T-cell (primary cell): ENCODE results near the gene SULF2. TPM values are rescaled to one million over a fixed set of nuclear protein-coding genes. Genes with fewer than 3 reads are reported as not detected.

Experiments used
- ATAC-seq, 4 experiments: fragments of 200-7000 bp in 3 of 4; fragments of 150-1000 bp in 1 of 4; cut with Tn5 transposase; replicated peaks in 1 of 4; 1 replicate in 3 of 4; 2 replicates in 1 of 4; pipeline ENCODE4 v1.10.0; 2021; ENCODE audit warnings: moderate library complexity in 3 of 4, mild to moderate bottlenecking in 2 of 4, moderate number of reproducible peaks in 1 of 4
- CTCF ChIA-PET, 2 donors: fragments of 300-600 bp; sonication (Branson Sonifier 250); formaldehyde crosslinking; loops; one replicate each; lab custom pipeline; 2022; ENCODE audit warnings: antibody characterized with exemption in 2 of 2; lab: Charles Lee
- POLR2A ChIA-PET, 2 donors: fragments of 300-600 bp; sonication (Branson Sonifier 250); formaldehyde crosslinking; loops; one replicate each; lab custom pipeline; 2022; ENCODE audit warnings: antibody characterized with exemption in 2 of 2; lab: Charles Lee
- DNase-seq, 35 experiments: peaks; one replicate each; pipeline versions ENCODE4 v3.0.0 to v3.0.0-alpha.2; 2013 to 2023
- H3K27ac ChIP-seq: one replicate; pipeline ENCODE4 v1.5.1; 2013; ENCODE audit warnings: low read length
- H3K27me3 ChIP-seq, 2 experiments: replicated peaks in 1 of 2; 1 replicate in 1 of 2; 2 replicates in 1 of 2; pipeline versions ENCODE4 v1.6.1 to v1.7.0; 2013; ENCODE audit warnings: low read length in 1 of 2, mixed read lengths in 1 of 2; ENCODE audit not compliant: control insufficient read depth in 2 of 2, insufficient read depth in 2 of 2; ENCODE audit errors: extremely low read depth in 1 of 2
- H3K36me3 ChIP-seq, 2 donors: 1 replicate in 1 of 2; 2 replicates in 1 of 2; pipeline versions ENCODE4 v1.6.1 to v1.7.0; 2013; ENCODE audit warnings: low read length in 1 of 2; ENCODE audit not compliant: control insufficient read depth in 2 of 2, insufficient read depth in 1 of 2; ENCODE audit errors: extremely low read depth in 1 of 2
- H3K4me1 ChIP-seq, 2 experiments: 1 replicate in 1 of 2; 2 replicates in 1 of 2; pipeline versions ENCODE4 v1.6.1 to v1.7.0; 2013; ENCODE audit warnings: low read length in 2 of 2, mixed read lengths in 1 of 2; ENCODE audit not compliant: insufficient read depth in 2 of 2, control insufficient read depth in 1 of 2; ENCODE audit errors: extremely low read depth in 1 of 2
- H3K4me3 ChIP-seq, 2 donors: 1 replicate in 1 of 2; 2 replicates in 1 of 2; pipeline versions ENCODE4 v1.5.1 to v1.7.0; 2013; ENCODE audit warnings: mild to moderate bottlenecking in 2 of 2, low read length in 1 of 2, moderate library complexity in 1 of 2; ENCODE audit not compliant: control insufficient read depth in 1 of 2; ENCODE audit errors: extremely low read depth in 1 of 2
- H3K9me3 ChIP-seq: 2 replicates; pipeline ENCODE4 v1.7.0; 2013
- H3K27ac Mint-ChIP-seq, 2 donors: one replicate each; pipeline ENCODE4 v1.8.0; 2020 to 2021; ENCODE audit warnings: mild to moderate bottlenecking in 2 of 2, mixed read lengths in 2 of 2
- H3K27me3 Mint-ChIP-seq, 2 donors: one replicate each; pipeline ENCODE4 v1.8.0; 2021 to 2022; ENCODE audit warnings: mixed read lengths in 2 of 2
- H3K36me3 Mint-ChIP-seq: one replicate; pipeline ENCODE4 v1.8.0; 2021; ENCODE audit warnings: mixed read lengths
- H3K4me1 Mint-ChIP-seq, 3 donors: one replicate each; pipeline ENCODE4 v1.8.0; 2020 to 2022; ENCODE audit warnings: mixed read lengths in 3 of 3, mild to moderate bottlenecking in 1 of 3
- H3K4me3 Mint-ChIP-seq, 3 donors: one replicate each; pipeline ENCODE4 v1.8.0; 2020 to 2022; ENCODE audit warnings: mild to moderate bottlenecking in 3 of 3, mixed read lengths in 3 of 3, moderate library complexity in 3 of 3
- H3K9me3 Mint-ChIP-seq, 3 donors: one replicate each; pipeline ENCODE4 v1.8.0; 2020 to 2022; ENCODE audit warnings: mixed read lengths in 3 of 3
- WGBS: methylation state at CpG from one replicate; pipeline ENCODE4 v1.1.5; 2013; ENCODE audit warnings: missing lambda C conversion rate; ENCODE audit not compliant: insufficient coverage; 5-methylcytosine and 5-hydroxymethylcytosine counted together
- total RNA-seq, 35 experiments: library from RNA in 6 of 35; stranded (reverse) in 6 of 35; fragments of 120-200 nt in 1 of 35; gene quantifications; one replicate each; pipeline versions ENCODE4 v1.2.1 to v1.2.4 and lab custom pipeline; 2013 to 2026

Gene SULF2
- total RNA-seq, 5 donors from 2014 or later (not counting 1 experiment from before 2014, with no cell fraction given): 0.76 to 1.7 (median 1.3) TPM

DNA sequence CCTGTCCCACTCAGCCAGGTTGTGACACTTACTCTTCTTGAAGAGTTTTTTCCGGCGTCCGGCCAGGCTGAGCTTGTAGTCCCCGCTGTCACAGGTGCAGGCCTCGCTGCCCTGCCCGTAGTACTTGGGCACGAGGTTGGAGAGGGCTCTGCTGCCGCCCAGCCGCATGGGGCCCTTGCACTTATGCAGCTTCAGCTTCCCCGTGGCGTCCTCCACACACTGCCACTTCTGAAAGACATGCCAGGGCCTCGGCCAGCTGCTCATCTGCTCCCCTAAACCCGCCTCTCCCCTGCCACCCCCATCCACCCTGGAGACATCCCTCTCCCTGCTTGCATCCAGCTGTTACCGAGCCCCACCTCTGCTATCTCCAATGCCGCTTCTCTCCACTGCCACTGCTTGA, 113.1 kb downstream of the SULF2 start:
- ChIA-PET POLR2A (no interaction called here), CTCF (no interaction called here)
- H3K4me3 ChIP-seq: no peak overlapping the region
- Mint-ChIP-seq H3K4me1 (no peaks in the 10 kb centered on the region), H3K4me3 (no peak overlapping the region), H3K27ac (no peak overlapping the region), H3K9me3 (no peaks in the 10 kb centered on the region), H3K27me3 (no peaks in the 10 kb centered on the region), H3K36me3 (no peaks in the 10 kb centered on the region)
- H3K4me1 ChIP-seq: no peaks in the 10 kb centered on the region
- no peaks in the 10 kb centered on the region for H3K9me3 ChIP-seq
- 87% methylated on average over 15 of the region's 15 CpGs for WGBS
- H3K27me3 ChIP-seq: peaks cover 0 to 2% of the 10 kb centered on the region in 2 experiments
- DNase-seq (no peak), ATAC-seq (no peak)
- no peak overlapping the region for H3K27ac ChIP-seq
- no peaks in the 10 kb centered on the region for H3K36me3 ChIP-seq

DNA sequence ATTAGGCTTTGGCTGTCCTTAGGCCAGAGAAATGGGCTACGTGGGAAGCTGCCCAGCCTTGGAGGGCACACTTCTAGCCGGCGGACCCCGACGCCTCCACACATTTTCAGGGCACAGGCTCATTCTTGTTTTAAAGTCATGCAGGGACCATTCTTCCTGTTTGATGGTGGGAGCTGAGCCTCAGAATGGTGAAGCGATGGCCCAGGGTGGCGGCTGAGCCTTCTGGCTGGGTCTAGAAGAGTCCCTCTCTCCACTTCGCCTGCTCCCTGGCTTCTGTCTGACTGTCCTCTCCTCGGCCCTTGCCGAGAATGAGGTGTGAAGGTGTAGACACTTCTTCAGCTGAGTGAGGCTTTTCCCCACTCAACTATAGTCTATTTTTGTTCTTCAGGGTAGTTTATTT, 114.4 kb downstream of the SULF2 start:
- H3K4me3 ChIP-seq: no peak overlapping the region
- Mint-ChIP-seq H3K27ac (no peak overlapping the region), H3K4me3 (no peak overlapping the region), H3K36me3 (no peaks in the 10 kb centered on the region), H3K4me1 (no peaks in the 10 kb centered on the region), H3K9me3 (no peaks in the 10 kb centered on the region), H3K27me3 (no peaks in the 10 kb centered on the region)
- H3K36me3 ChIP-seq: no peaks in the 10 kb centered on the region
- ATAC-seq: no peak
- no peak overlapping the region for H3K27ac ChIP-seq
- DNase-seq: no peak
- ChIA-PET POLR2A (no interaction called here), CTCF (no interaction called here)
- H3K9me3 ChIP-seq: no peaks in the 10 kb centered on the region
- no peaks in the 10 kb centered on the region for H3K4me1 ChIP-seq
- H3K27me3 ChIP-seq: peaks cover 0 to 2% of the 10 kb centered on the region in 2 experiments
- WGBS: 93% methylated on average over 5 of the region's 10 CpGs

DNA sequence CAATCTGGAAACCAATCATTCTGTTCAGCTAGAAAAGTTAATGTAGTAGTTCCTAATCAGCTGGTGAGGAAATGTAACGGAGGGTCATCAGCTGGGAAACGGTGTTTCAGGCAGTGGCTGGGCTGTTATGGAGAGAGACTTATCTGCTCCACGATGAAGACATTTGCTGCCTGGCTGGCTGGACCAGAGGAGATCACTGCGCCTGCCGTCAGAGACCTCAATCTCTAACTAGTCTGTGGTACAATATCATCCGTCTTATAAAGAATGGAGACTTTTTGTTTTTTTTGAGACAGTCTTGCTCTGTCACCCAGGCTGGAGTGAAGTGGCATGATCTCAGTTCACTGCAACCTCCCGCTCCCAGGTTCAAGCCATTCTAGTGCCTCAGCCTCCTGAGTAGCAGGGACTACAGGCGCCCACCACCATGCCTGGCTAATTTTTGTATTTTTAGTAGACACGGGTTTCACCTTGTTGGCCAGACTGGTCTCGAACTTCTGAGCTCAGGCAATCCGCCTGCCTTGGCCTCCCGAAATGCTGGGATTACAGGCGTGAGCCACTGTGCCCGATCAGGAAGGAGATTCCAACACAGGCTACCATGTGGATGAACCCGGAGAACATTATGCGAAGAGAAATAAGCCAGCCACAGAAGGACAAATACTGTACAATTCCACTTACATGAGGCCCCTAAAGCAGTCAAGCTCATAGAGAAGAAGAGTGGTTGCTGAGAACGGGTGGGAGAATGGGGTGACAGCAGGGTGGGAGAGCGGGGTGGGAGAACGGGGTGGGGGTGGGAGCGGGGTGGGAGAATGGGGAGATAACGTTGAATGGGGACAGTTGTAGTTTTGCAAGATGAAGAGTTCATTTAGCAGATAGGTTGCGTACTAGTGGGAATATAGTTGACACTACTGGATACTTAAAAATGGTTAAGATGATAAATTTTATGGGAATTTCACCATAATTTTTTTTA, 115.1 kb downstream of the SULF2 start:
- 87% methylated on average over 7 of the region's 22 CpGs for WGBS
- H3K27ac ChIP-seq: no peak overlapping the region
- H3K4me1 ChIP-seq: no peaks in the 10 kb centered on the region
- Mint-ChIP-seq H3K36me3 (no peaks in the 10 kb centered on the region), H3K27me3 (no peaks in the 10 kb centered on the region), H3K9me3 (no peaks in the 10 kb centered on the region), H3K27ac (no peak overlapping the region), H3K4me3 (no peak overlapping the region), H3K4me1 (no peaks in the 10 kb centered on the region)
- H3K36me3 ChIP-seq: no peaks in the 10 kb centered on the region
- ChIA-PET CTCF (interaction anchor here in 1 of 2 donors (0.6 kb wide), 1 partner anchor 314 kb away, joined by 5 read pairs; the partner anchor contains the start of gene ZMYND8), POLR2A (no interaction called here)
- no peak overlapping the region for H3K4me3 ChIP-seq
- peaks cover 0 to 2% of the 10 kb centered on the region in 2 experiments for H3K27me3 ChIP-seq
- no peak for ATAC-seq
- H3K9me3 ChIP-seq: no peaks in the 10 kb centered on the region
- no peak for DNase-seq

DNA sequence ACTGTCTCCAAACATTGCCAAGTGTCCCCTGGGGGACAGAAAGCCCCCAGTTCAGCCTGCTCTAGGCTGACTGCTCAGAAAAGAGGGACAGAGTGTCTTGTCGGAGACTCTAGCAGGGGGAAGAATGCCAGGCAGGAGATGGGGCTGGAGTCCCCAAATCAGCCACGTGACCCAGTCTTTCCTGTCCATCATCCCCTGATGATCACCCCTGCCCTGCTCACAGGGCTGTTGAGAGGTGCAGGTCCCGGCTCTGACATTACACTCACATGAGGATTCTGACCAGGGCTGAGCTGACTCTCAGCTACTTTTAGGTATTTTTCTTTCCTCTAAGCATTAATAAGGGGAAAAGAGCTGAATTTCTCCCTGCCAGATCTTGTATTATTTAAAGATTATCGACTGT, 115.8 kb downstream of the SULF2 start:
- WGBS: 64% methylated on average over 3 of the region's 4 CpGs
- Histone ChIP-seq H3K4me3 (no peak overlapping the region), H3K27me3 (peaks cover 0 to 2% of the 10 kb centered on the region in 2 experiments), H3K27ac (no peak overlapping the region), H3K9me3 (no peaks in the 10 kb centered on the region), H3K36me3 (no peaks in the 10 kb centered on the region), H3K4me1 (no peaks in the 10 kb centered on the region)
- Mint-ChIP-seq H3K4me3 (no peak overlapping the region), H3K27me3 (no peaks in the 10 kb centered on the region), H3K27ac (no peak overlapping the region), H3K9me3 (no peaks in the 10 kb centered on the region), H3K4me1 (no peaks in the 10 kb centered on the region), H3K36me3 (no peaks in the 10 kb centered on the region)
- DNase-seq (no peak), ATAC-seq (no peak)
- ChIA-PET CTCF (interaction anchor here in 1 of 2 donors (0.6 kb wide), 1 partner anchor 313 kb away, joined by 5 read pairs; the partner anchor contains the start of gene ZMYND8), POLR2A (no interaction called here)

DNA sequence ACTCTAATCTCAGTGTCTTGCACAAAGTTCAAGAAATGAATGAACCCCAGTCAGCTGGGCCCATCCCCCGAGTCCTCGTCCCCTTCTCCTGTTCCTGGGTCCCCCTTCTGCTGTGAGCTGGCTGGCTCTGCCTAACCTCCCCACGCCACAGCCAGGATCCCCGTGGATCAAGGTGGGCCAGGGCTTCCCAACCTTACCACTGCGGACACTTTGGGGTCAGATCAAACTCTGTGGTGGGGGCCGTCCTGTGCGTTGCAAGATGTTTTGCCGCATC, 116.2 kb downstream of the SULF2 start:
- H3K4me3 ChIP-seq: no peak overlapping the region
- ATAC-seq (no peak), DNase-seq (no peak)
- H3K36me3 Mint-ChIP-seq: no peaks in the 10 kb centered on the region
- no peak overlapping the region for H3K27ac ChIP-seq
- no peaks in the 10 kb centered on the region for H3K9me3 ChIP-seq
- H3K36me3 ChIP-seq: no peaks in the 10 kb centered on the region
- peaks cover 0 to 2% (median under 1%) of the 10 kb centered on the region in 3 donors for H3K4me1 Mint-ChIP-seq
- no peaks in the 10 kb centered on the region for H3K9me3 Mint-ChIP-seq
- H3K4me1 ChIP-seq: peaks cover 0 to under 1% of the 10 kb centered on the region in 2 experiments
- peaks cover 0 to 2% of the 10 kb centered on the region in 2 experiments for H3K27me3 ChIP-seq
- CTCF ChIA-PET: no interaction called here
- 87% methylated on average over 5 of the region's 8 CpGs for WGBS
- no peaks in the 10 kb centered on the region for H3K27me3 Mint-ChIP-seq
- POLR2A ChIA-PET: no interaction called here
- no peak overlapping the region for H3K27ac Mint-ChIP-seq
- no peak overlapping the region for H3K4me3 Mint-ChIP-seq

DNA sequence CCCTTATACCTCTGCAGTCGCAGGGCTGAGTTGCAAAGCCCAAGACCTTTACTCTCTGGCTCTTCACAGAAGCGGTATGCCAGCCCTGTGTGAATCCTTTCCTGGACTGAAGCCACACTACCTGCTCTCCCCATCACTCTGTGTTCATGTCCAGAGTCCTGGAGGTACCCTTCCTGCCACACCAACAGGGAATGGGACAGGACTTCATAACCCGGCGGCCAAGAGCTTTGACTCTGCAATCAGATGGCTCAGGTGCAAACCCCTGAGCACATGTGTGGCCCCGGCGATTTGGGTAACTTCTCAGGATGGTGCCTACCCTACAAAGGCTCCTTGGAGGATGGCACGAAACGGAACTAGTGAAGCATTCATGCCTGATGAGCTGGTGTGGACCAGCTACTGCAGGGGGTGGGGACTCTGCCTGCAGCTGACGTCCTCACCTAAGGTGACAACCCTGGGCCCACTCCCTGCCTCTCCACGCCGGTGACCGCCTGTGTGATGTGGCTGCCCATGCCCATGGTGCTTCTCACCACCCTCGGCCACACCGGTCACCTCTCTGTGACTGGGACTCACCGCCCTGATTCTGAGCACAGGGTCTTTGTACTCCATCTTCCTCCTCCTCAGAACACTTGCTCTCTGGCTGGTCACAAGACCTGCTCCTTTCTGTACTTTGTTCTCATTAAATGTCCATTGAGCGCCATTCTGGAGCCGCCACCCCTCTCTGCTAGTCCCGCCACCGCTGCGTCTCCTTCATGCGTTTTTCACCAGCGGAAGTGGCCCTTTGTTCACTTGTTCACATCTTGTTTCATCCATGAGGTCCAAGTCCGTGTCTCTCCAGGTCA, 116.7 kb downstream of the SULF2 start:
- Mint-ChIP-seq H3K4me1 (peaks cover 2 to 6% (median 6%) of the 10 kb centered on the region in 3 donors), H3K9me3 (no peaks in the 10 kb centered on the region), H3K27ac (no peak overlapping the region), H3K36me3 (no peaks in the 10 kb centered on the region), H3K4me3 (no peak overlapping the region), H3K27me3 (no peaks in the 10 kb centered on the region)
- DNase-seq (no peak), ATAC-seq (no peak)
- peaks cover 0 to 2% of the 10 kb centered on the region in 2 experiments for H3K27me3 ChIP-seq
- no peaks in the 10 kb centered on the region for H3K36me3 ChIP-seq
- no peak overlapping the region for H3K4me3 ChIP-seq
- peaks cover 0 to 6% of the 10 kb centered on the region in 2 experiments for H3K4me1 ChIP-seq
- H3K27ac ChIP-seq: no peak overlapping the region
- H3K9me3 ChIP-seq: no peaks in the 10 kb centered on the region
- ChIA-PET POLR2A (no interaction called here), CTCF (no interaction called here)
- WGBS: 91% methylated on average over 21 of the region's 23 CpGs
